H7 (cell line): ENCODE measurements around the gene LAIR2. TPM values are rescaled to one million over a fixed set of nuclear protein-coding genes. Genes with fewer than 3 reads are reported as not detected.

Source experiments
- DNase-seq: peaks from one replicate; pipeline ENCODE4 v3.0.0; 2012
- H3K27me3 ChIP-seq: 2 replicates; pipeline ENCODE4 v1.6.0; 2011; ENCODE audit warnings: mild to moderate bottlenecking, low read length; ENCODE audit not compliant: control insufficient read depth, insufficient read depth
- H3K36me3 ChIP-seq: replicated peaks from 2 replicates; pipeline ENCODE4 v1.5.1; 2011; ENCODE audit warnings: low read length; ENCODE audit not compliant: control insufficient read depth, insufficient read depth
- H3K4me3 ChIP-seq: 2 replicates; pipeline ENCODE4 v1.5.1; 2011; ENCODE audit warnings: low read depth, mild to moderate bottlenecking, control low read depth, low read length, moderate library complexity; ENCODE audit not compliant: insufficient read depth
- total RNA-seq: library from RNA; depleted of rRNA; stranded (reverse); fragments of >200 nt; shearing (Covaris generic); gene quantifications from 2 replicates; pipeline ENCODE4 v1.2.3, GENCODE V29; 2014; rRNA removed

The LAIR2 gene
- total RNA-seq, 1 experiment from 2014 or later, result not detected

GRCh38 chr19:54554896-54555295, 52.3 kb downstream of the LAIR2 start:
- DNase-seq, result no peak
- no peaks in the 10 kb centered on the region for H3K27me3 ChIP-seq
- no peak overlapping the region for H3K4me3 ChIP-seq
- no peaks in the 10 kb centered on the region for H3K36me3 ChIP-seq

DNA sequence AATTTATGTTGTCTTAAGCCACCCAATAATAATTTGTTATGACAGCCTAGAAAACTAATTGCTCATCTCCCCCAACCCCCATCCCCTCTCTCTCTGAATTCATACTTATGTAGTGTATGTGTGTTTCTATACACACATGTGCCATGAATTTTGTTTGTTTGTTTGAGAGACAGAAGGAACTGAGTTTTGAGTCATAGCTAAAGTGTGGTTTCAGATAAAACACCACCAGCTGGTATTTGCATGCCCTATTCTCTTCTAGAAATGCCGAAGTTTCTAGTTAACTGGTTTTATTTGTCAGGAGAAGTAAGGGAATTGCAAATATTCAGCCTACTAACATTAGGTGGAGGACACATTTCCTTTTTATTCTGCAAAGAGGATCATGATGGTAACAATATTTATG, 53.6 kb downstream of the LAIR2 start:
- Histone ChIP-seq H3K27me3 (no peaks in the 10 kb centered on the region), H3K4me3 (no peak overlapping the region), H3K36me3 (no peaks in the 10 kb centered on the region)
- DNase-seq, result no peak

GRCh38 chr19:54558339-54558738, 55.7 kb downstream of the LAIR2 start:
- no peak for DNase-seq
- no peaks in the 10 kb centered on the region for H3K36me3 ChIP-seq

More at GRCh38 chr19:54558339-54558738, 55.7 kb downstream of the LAIR2 start:
- no peaks in the 10 kb centered on the region for H3K27me3 ChIP-seq
- H3K4me3 ChIP-seq, result no peak overlapping the region

Other genes with a start within 250 kb of the LAIR2 start
- not detected in 2 replicates for gene LILRB5, start 245.6 kb upstream of the LAIR2 start, total RNA-seq
- not detected in 2 replicates for gene LILRB2, start 221.7 kb upstream of the LAIR2 start, total RNA-seq
- gene LILRA5, start 189.7 kb upstream of the LAIR2 start, total RNA-seq, result not detected in 2 replicates
- not detected in 2 replicates for gene LILRA4, start 163.7 kb upstream of the LAIR2 start, total RNA-seq
- 0.07 and 0.33 TPM in 2 replicates for gene LAIR1, start 137.9 kb upstream of the LAIR2 start, total RNA-seq
- gene TTYH1, start 87.4 kb upstream of the LAIR2 start, total RNA-seq, result 13.4 and 17.7 TPM in 2 replicates
- gene LENG8, start 53.6 kb upstream of the LAIR2 start, total RNA-seq, result 25.3 and 30.7 TPM in 2 replicates
- gene LENG9, start 39.1 kb upstream of the LAIR2 start, total RNA-seq, result 3.5 and 7.9 TPM in 2 replicates
- 0.70 and 4.3 TPM in 2 replicates for gene CDC42EP5, start 29.5 kb upstream of the LAIR2 start, total RNA-seq
- not detected in 2 replicates for gene LILRA2, start 71.0 kb downstream of the LAIR2 start, total RNA-seq
- gene LILRA1, start 90.8 kb downstream of the LAIR2 start, total RNA-seq, result not detected in 2 replicates
- not detected in 2 replicates for gene LILRB1, start 127.7 kb downstream of the LAIR2 start, total RNA-seq
- gene LILRB4, start 160.2 kb downstream of the LAIR2 start, total RNA-seq, result not detected in 2 replicates
- gene KIR3DL3, start 221.6 kb downstream of the LAIR2 start, total RNA-seq, result not detected in 2 replicates
- gene KIR2DL3, start 235.7 kb downstream of the LAIR2 start, total RNA-seq, result not detected in 2 replicates